K562 (cell line): ENCODE data around the gene PLA2R1. TPM values are rescaled to one million over a fixed set of nuclear protein-coding genes. Genes with fewer than 3 reads are reported as not detected.

ENCODE experiments used
- ATAC-seq: fragments of 200-7000 bp; cut with Tn5 transposase; 3 replicates; pipeline ENCODE4 v1.9.1; 2020; ENCODE audit warnings: moderate library complexity
- BruUV-seq: library from RNA; stranded (reverse); fragments of 400-500 nt; replicated peaks from 2 replicates; lab custom pipeline; 2021; lab: Mats Ljungman, UMichigan
- CTCF ChIA-PET: fragments of 300-600 bp; formaldehyde crosslinking; extraction: SDS; loops from one replicate; lab custom pipeline; 2021; ENCODE audit warnings: low intra/inter-chr PET ratio; lab: Yijun Ruan, JAX
- POLR2A ChIA-PET: fragments of 300-600, 350-650 bp; sonication (Branson Sonifier 250); formaldehyde crosslinking; extraction: SDS; loops from one replicate; lab custom pipeline; 2021; ENCODE audit warnings: antibody characterized with exemption, inconsistent platforms; lab: Yijun Ruan, JAX
- DNase-seq, 4 experiments: peaks; one replicate each; pipeline versions ENCODE4 v3.0.0 to v3.0.0-alpha.2; 2011 to 2018; ENCODE audit warnings: low spot score in 3 of 4, mixed read lengths in 3 of 4; ENCODE audit errors: extremely low read depth in 1 of 4
- FAIRE-seq: peaks from 2 replicates; lab custom pipeline; 2011; peaks lifted over from hg19 to GRCh38; lab: Jason Lieb, UNC
- H2AFZ ChIP-seq: 2 replicates; pipeline ENCODE4 v1.6.0; 2011; ENCODE audit warnings: low read depth, low read length, control low read depth, inconsistent platforms
- H3K27ac ChIP-seq: fragments of 200-600 bp; 3 replicates; pipeline ENCODE4 v1.8.0; 2011; ENCODE audit warnings: low read depth, mild to moderate bottlenecking, control low read depth, inconsistent platforms, low read length, moderate library complexity, mixed read lengths; ENCODE audit errors: extremely low read depth
- H3K27me3 ChIP-seq, 2 experiments: fragments of 300-600 bp in 1 of 2; 2 replicates in 1 of 2; 3 replicates in 1 of 2; pipeline versions ENCODE4 v1.6.0 to v1.8.0; 2011; ENCODE audit warnings: inconsistent platforms in 2 of 2, low read length in 2 of 2, mild to moderate bottlenecking in 1 of 2, mixed read lengths in 1 of 2, moderate library complexity in 1 of 2; ENCODE audit not compliant: control insufficient read depth in 2 of 2, insufficient read depth in 2 of 2
- H3K36me3 ChIP-seq: fragments of 300-600 bp; 3 replicates; pipeline ENCODE4 v1.8.0; 2011; ENCODE audit warnings: mild to moderate bottlenecking, low read length, inconsistent platforms; ENCODE audit not compliant: control insufficient read depth, insufficient read depth
- H3K4me1 ChIP-seq, 2 experiments: fragments of 200-600 bp in 1 of 2; replicated peaks in 1 of 2; 2 replicates in 1 of 2; 3 replicates in 1 of 2; pipeline versions ENCODE4 v1.5.1 to v1.8.0; 2011; ENCODE audit warnings: inconsistent platforms in 2 of 2, low read length in 2 of 2, mild to moderate bottlenecking in 1 of 2, mixed read lengths in 1 of 2, moderate library complexity in 1 of 2; ENCODE audit not compliant: control insufficient read depth in 2 of 2, insufficient read depth in 2 of 2
- H3K4me2 ChIP-seq: 2 replicates; pipeline ENCODE4 v1.6.1; 2011; ENCODE audit warnings: low read length, control low read depth, inconsistent platforms, mixed read lengths; ENCODE audit not compliant: insufficient read depth
- H3K4me3 ChIP-seq: fragments of 200-600 bp; sonication (generic), shearing (Covaris generic); 2 replicates; pipeline ENCODE4 v1.5.1; 2016; ENCODE audit warnings: control low read depth, inconsistent platforms
- H3K79me2 ChIP-seq: fragments of 200-600 bp; 3 replicates; pipeline ENCODE4 v1.8.0; 2011; ENCODE audit warnings: low read length, inconsistent platforms; ENCODE audit not compliant: control insufficient read depth, insufficient read depth
- H3K9ac ChIP-seq, 2 experiments: 2 replicates each; pipeline versions ENCODE4 v1.6.0 to v1.6.1; 2011; ENCODE audit warnings: low read depth in 2 of 2, low read length in 2 of 2, control low read depth in 1 of 2, inconsistent platforms in 1 of 2, mild to moderate bottlenecking in 1 of 2, mixed read lengths in 1 of 2; ENCODE audit not compliant: insufficient read depth in 1 of 2
- H3K9me1 ChIP-seq: one replicate; pipeline ENCODE4 v1.6.0; 2011; ENCODE audit warnings: inconsistent platforms, mild to moderate bottlenecking, low read length, moderate library complexity; ENCODE audit not compliant: control insufficient read depth, insufficient read depth
- H3K9me3 ChIP-seq: replicated peaks from 2 replicates; pipeline ENCODE4 v1.5.1; 2011; ENCODE audit warnings: low read depth, low read length, inconsistent platforms; ENCODE audit not compliant: control insufficient read depth, insufficient read depth
- H4K20me1 ChIP-seq: replicated peaks from 2 replicates; pipeline ENCODE4 v1.6.1; 2011; ENCODE audit warnings: low read length, inconsistent platforms, mixed read lengths; ENCODE audit not compliant: control insufficient read depth, insufficient read depth
- DMBX1 ChIP-seq: fragments of 250-450 bp; sonication (Bioruptor Pico); IDR thresholded peaks from 2 replicates; pipeline ENCODE4 v1.8.0; 2022; ENCODE audit warnings: inconsistent platforms, mild to moderate bottlenecking, moderate library complexity, borderline replicate concordance
- SAP30 ChIP-seq: fragments of 200-600 bp; sonication (generic); IDR thresholded peaks from 2 replicates; pipeline ENCODE4 v1.6.1; 2012; ENCODE audit warnings: borderline replicate concordance, low read depth, mild to moderate bottlenecking, moderate library complexity, low read length, control low read depth, inconsistent platforms; ENCODE audit not compliant: insufficient read depth, poor library complexity, severe bottlenecking
- ZBTB34 ChIP-seq: fragments of 250-450 bp; sonication (Bioruptor Pico); IDR thresholded peaks from 2 replicates; pipeline ENCODE4 v1.8.0; 2021; ENCODE audit warnings: mild to moderate bottlenecking, moderate library complexity
- ZSCAN32 ChIP-seq: fragments of 450-650 bp; formaldehyde crosslinking; IDR thresholded peaks from 2 replicates; pipeline ENCODE4 v1.4.0; 2020; ENCODE audit warnings: mild to moderate bottlenecking, moderate library complexity
- WGBS: fragments of 100-300 bp; shearing (Covaris generic); methylation state at CpG from one replicate; pipeline ENCODE4 v1.1.6; 2016; ENCODE audit warnings: low coverage, mixed read lengths; ENCODE audit not compliant: insufficient coverage; ENCODE audit errors: missing lambda C conversion rate; 5-methylcytosine and 5-hydroxymethylcytosine counted together
- in situ Hi-C: fragments of 300-500 bp; cut with MboI; formaldehyde crosslinking; loops from 4 replicates; pipeline ENCODE4 v1.15.0; 2018; ENCODE audit warnings: inconsistent platforms, mixed read lengths
- intact Hi-C: fragments of 100-400 bp; cut with micrococcal nuclease; formaldehyde crosslinking; loops from 2 replicates; pipeline ENCODE4 v1.14.2; 2022
- polyA plus RNA-seq, 8 experiments: library from polyadenylated mRNA; depleted of rRNA in 4 of 8; stranded (reverse) in 5 of 8; unstranded in 3 of 8; fragments of >200 nt; fragmentation: Nextera tagmentation in 2 of 8; fragmentation: Illumina TruSeq in 1 of 8; extraction: Ambion mirVana in 2 of 8; extraction: Trizol in 1 of 8; gene quantifications; 2 replicates each; pipeline versions ENCODE4 v1.2.1 to v1.2.3, GENCODE V29; 2011 to 2014; ENCODE audit warnings: inconsistent platforms in 1 of 8, missing spikeins in 1 of 8
- total RNA-seq, 7 experiments: library from RNA; depleted of rRNA in 6 of 7; stranded (reverse); fragments of >200 nt in 6 of 7; fragmentation: Illumina TruSeq in 2 of 7; extraction: Trizol in 2 of 7; gene quantifications; 2 replicates each; pipeline versions ENCODE4 v1.2.1 to v1.2.3, GENCODE V29; 2011 to 2021; ENCODE audit warnings: low replicate concordance in 1 of 7

The PLA2R1 gene
- total and polyA plus RNA-seq, 9 of the 15 experiments (the other 6 are each of a cell fraction or from before 2014, with no cell fraction given), result not detected

- POLR2A ChIA-PET, result no interaction called here
- ATAC-seq, result no peak
These were observed 153.8 kb downstream of the PLA2R1 start for GRCh38 chr2:159908623-159909022.

GRCh38 chr2:159907909-159908308, 154.5 kb downstream of the PLA2R1 start:
- POLR2A ChIA-PET, result no interaction called here
- CTCF ChIA-PET, result no interaction called here
- no peak for TF ChIP-seq DMBX1
- H4K20me1 ChIP-seq, result no peaks in the 10 kb centered on the region
- peaks cover 0 to 11% of the 10 kb centered on the region in 2 experiments; a peak in 2 of 5 replicates for H3K4me1 ChIP-seq
- H3K27ac ChIP-seq, result no peak overlapping the region
- DNase-seq (no peak), ATAC-seq (no peak), FAIRE-seq (no peak)
- H3K4me2 ChIP-seq, result no peak overlapping the region
- H3K9ac ChIP-seq, result no peak overlapping the region
- no peaks in the 10 kb centered on the region for H3K79me2 ChIP-seq
- intact Hi-C loops, result no loop called here
- H3K27me3 ChIP-seq, result peaks cover 5 to 19% of the 10 kb centered on the region in 2 experiments
- H3K36me3 ChIP-seq, result no peaks in the 10 kb centered on the region
- in situ Hi-C loops, result no loop called here
- H3K9me3 ChIP-seq, result no peaks in the 10 kb centered on the region
- no peak overlapping the region for H2AFZ ChIP-seq
- no TSS peak for BruUV-seq
- 0% methylated on average over 1 of the region's 1 CpG for WGBS
- H3K4me3 ChIP-seq, result no peak overlapping the region
- no peaks in the 10 kb centered on the region for H3K9me1 ChIP-seq

More at GRCh38 chr2:159908623-159909022, 153.8 kb downstream of the PLA2R1 start:
- no peak for FAIRE-seq
- H3K27ac ChIP-seq, result no peak overlapping the region
- no TSS peak for BruUV-seq
- no peaks in the 10 kb centered on the region for H3K9me3 ChIP-seq
- H3K4me3 ChIP-seq, result no peak overlapping the region
- CTCF ChIA-PET, result no interaction called here
- no peaks in the 10 kb centered on the region for H3K79me2 ChIP-seq
- H3K9ac ChIP-seq, result no peak overlapping the region
- 0% methylated on average over 2 of the region's 2 CpGs for WGBS
- intact Hi-C loops (no loop called here), in situ Hi-C loops (no loop called here)
- no peaks in the 10 kb centered on the region for H3K36me3 ChIP-seq
- H4K20me1 ChIP-seq, result no peaks in the 10 kb centered on the region
- H3K27me3 ChIP-seq, result peaks cover 5 to 17% of the 10 kb centered on the region in 2 experiments
- no peak for TF ChIP-seq ZBTB34 (CRISPR knock-in tag)
- no peak for TF ChIP-seq ZSCAN32 (CRISPR knock-in tag)
- TF ChIP-seq SAP30, result no peak
- no peak for DNase-seq
- no peak overlapping the region for H3K4me2 ChIP-seq
- no peaks in the 10 kb centered on the region for H3K9me1 ChIP-seq
- H3K4me1 ChIP-seq, result peaks cover 0 to 11% of the 10 kb centered on the region in 2 experiments; a peak in 2 of 5 replicates
- H2AFZ ChIP-seq, result no peak overlapping the region
